Caco-2 (cell line): ENCODE measurements around the gene ATP5ME. TPM values are rescaled to one million over a fixed set of nuclear protein-coding genes. Genes with fewer than 3 reads are reported as not detected.

Experiments used
- BruUV-seq: library from RNA; stranded (reverse); fragments of 400-500 nt; replicated peaks from 2 replicates; lab custom pipeline; 2021; lab: Mats Ljungman, UMichigan
- CTCF ChIA-PET: fragments of 300-600 bp; sonication (Branson Sonifier 250); formaldehyde crosslinking; loops from one replicate; lab custom pipeline; 2022; ENCODE audit warnings: antibody characterized with exemption; lab: Charles Lee
- POLR2A ChIA-PET: fragments of 300-600 bp; sonication (Branson Sonifier 250); formaldehyde crosslinking; loops from one replicate; lab custom pipeline; 2022; ENCODE audit warnings: antibody characterized with exemption; lab: Charles Lee
- DNase-seq, 2 experiments: peaks; one replicate each; pipeline versions ENCODE4 v3.0.0 to v3.0.0-alpha.2; 2020 to 2022
- H3K27me3 ChIP-seq: replicated peaks from 2 replicates; pipeline ENCODE4 v1.6.0; 2011; ENCODE audit warnings: low read length; ENCODE audit not compliant: control insufficient read depth, insufficient read depth
- H3K36me3 ChIP-seq: 2 replicates; pipeline ENCODE4 v1.5.1; 2011; ENCODE audit warnings: low read length; ENCODE audit not compliant: control insufficient read depth, insufficient read depth
- H3K4me1 ChIP-seq: fragments of 250-450 bp; sonication (Bioruptor Pico); 2 replicates; pipeline ENCODE4 v1.5.1; 2020; ENCODE audit warnings: mild to moderate bottlenecking
- H3K4me3 ChIP-seq: 2 replicates; pipeline ENCODE4 v1.5.1; 2011; ENCODE audit warnings: low read depth, mild to moderate bottlenecking, control low read depth, low read length
- H3K9me3 ChIP-seq: fragments of 250-450 bp; sonication (Bioruptor Pico); 2 replicates; pipeline ENCODE4 v1.5.1; 2020; ENCODE audit warnings: mild to moderate bottlenecking, moderate library complexity
- H3K27ac Mint-ChIP-seq: one replicate; pipeline ENCODE4 v1.8.0; 2022; ENCODE audit warnings: mixed read lengths; ENCODE audit not compliant: unreplicated experiment
- H3K27me3 Mint-ChIP-seq: one replicate; pipeline ENCODE4 v1.8.0; 2022; ENCODE audit warnings: mixed read lengths; ENCODE audit not compliant: insufficient read depth, unreplicated experiment
- H3K36me3 Mint-ChIP-seq: one replicate; pipeline ENCODE4 v1.8.0; 2022; ENCODE audit warnings: mild to moderate bottlenecking, mixed read lengths; ENCODE audit not compliant: insufficient read depth, unreplicated experiment
- H3K4me1 Mint-ChIP-seq: one replicate; pipeline ENCODE4 v1.8.0; 2022; ENCODE audit warnings: low read depth, mixed read lengths; ENCODE audit not compliant: unreplicated experiment
- H3K4me3 Mint-ChIP-seq: one replicate; pipeline ENCODE4 v1.8.0; 2022; ENCODE audit warnings: mild to moderate bottlenecking, moderate library complexity, mixed read lengths; ENCODE audit not compliant: unreplicated experiment
- H3K9me3 Mint-ChIP-seq: one replicate; pipeline ENCODE4 v1.8.0; 2022; ENCODE audit warnings: mixed read lengths; ENCODE audit not compliant: unreplicated experiment
- intact Hi-C: fragments of 100-400 bp; cut with micrococcal nuclease; formaldehyde crosslinking; loops from one replicate; pipeline ENCODE4 v1.10.0; 2022; ENCODE audit not compliant: unreplicated experiment
- total RNA-seq: library from RNA; stranded (reverse); gene quantifications from 2 replicates; pipeline ENCODE4 v1.2.3, GENCODE V29; 2022
- TF ChIP-seq, protein P1 (sequence below), 2 experiments: fragments of 200-600 bp in 1 of 2; IDR thresholded peaks; 1 replicate in 1 of 2; 2 replicates in 1 of 2; pipeline versions ENCODE4 v1.5.1 to v1.8.0; 2011 to 2022; ENCODE audit warnings: antibody characterized with exemption in 1 of 2, control low read depth in 1 of 2, inconsistent platforms in 1 of 2, low read depth in 1 of 2, low read length in 1 of 2, mild to moderate bottlenecking in 1 of 2, moderate library complexity in 1 of 2; ENCODE audit not compliant: insufficient read depth in 1 of 2, severe bottlenecking in 1 of 2, unreplicated experiment in 1 of 2

Gene ATP5ME
- total RNA-seq, 1 experiment from 2014 or later: 244 TPM

- ChIA-PET CTCF (no interaction called here), POLR2A (no interaction called here)
- BruUV-seq: no TSS peak
- no peak overlapping the region for H3K27ac Mint-ChIP-seq
- H3K4me1 Mint-ChIP-seq: no peaks in the 10 kb centered on the region
- peaks cover 1% of the 10 kb centered on the region; the same call in 1 of the 2 replicates for H3K36me3 ChIP-seq
- H3K4me3 ChIP-seq: no peak overlapping the region
- no peak overlapping the region for H3K4me3 Mint-ChIP-seq
- TF ChIP-seq, protein P1, sequence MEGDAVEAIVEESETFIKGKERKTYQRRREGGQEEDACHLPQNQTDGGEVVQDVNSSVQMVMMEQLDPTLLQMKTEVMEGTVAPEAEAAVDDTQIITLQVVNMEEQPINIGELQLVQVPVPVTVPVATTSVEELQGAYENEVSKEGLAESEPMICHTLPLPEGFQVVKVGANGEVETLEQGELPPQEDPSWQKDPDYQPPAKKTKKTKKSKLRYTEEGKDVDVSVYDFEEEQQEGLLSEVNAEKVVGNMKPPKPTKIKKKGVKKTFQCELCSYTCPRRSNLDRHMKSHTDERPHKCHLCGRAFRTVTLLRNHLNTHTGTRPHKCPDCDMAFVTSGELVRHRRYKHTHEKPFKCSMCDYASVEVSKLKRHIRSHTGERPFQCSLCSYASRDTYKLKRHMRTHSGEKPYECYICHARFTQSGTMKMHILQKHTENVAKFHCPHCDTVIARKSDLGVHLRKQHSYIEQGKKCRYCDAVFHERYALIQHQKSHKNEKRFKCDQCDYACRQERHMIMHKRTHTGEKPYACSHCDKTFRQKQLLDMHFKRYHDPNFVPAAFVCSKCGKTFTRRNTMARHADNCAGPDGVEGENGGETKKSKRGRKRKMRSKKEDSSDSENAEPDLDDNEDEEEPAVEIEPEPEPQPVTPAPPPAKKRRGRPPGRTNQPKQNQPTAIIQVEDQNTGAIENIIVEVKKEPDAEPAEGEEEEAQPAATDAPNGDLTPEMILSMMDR (IDR thresholded peaks at IDR 0.05; ENCODE audit: insufficient read depth in 1 of 2, low read depth in 1 of 2, low read length in 1 of 2, severe bottlenecking in 1 of 2, unreplicated experiment in 1 of 2): no peak
- no peaks in the 10 kb centered on the region for H3K9me3 ChIP-seq
- intact Hi-C loops: no loop called here
- H3K4me1 ChIP-seq: no peaks in the 10 kb centered on the region
- no peaks in the 10 kb centered on the region for H3K27me3 ChIP-seq
- no peaks in the 10 kb centered on the region for H3K27me3 Mint-ChIP-seq
- no peak for DNase-seq
- no peaks in the 10 kb centered on the region for H3K9me3 Mint-ChIP-seq
- H3K36me3 Mint-ChIP-seq: peaks cover 14% of the 10 kb centered on the region
Observed at GRCh38 chr4:703336-704197, 29.5 kb upstream of the ATP5ME start.

GRCh38 chr4:702618-703048 is 28.6 kb upstream of the ATP5ME start:
- no peak for DNase-seq
- CTCF ChIA-PET: no interaction called here
- H3K27ac Mint-ChIP-seq: no peak overlapping the region
- H3K9me3 Mint-ChIP-seq: no peaks in the 10 kb centered on the region
- Histone ChIP-seq H3K4me3 (no peak overlapping the region), H3K36me3 (no peaks in the 10 kb centered on the region), H3K27me3 (no peaks in the 10 kb centered on the region), H3K4me1 (no peaks in the 10 kb centered on the region), H3K9me3 (no peaks in the 10 kb centered on the region)
- no peaks in the 10 kb centered on the region for H3K4me1 Mint-ChIP-seq
- H3K4me3 Mint-ChIP-seq: no peak overlapping the region
- H3K27me3 Mint-ChIP-seq: no peaks in the 10 kb centered on the region
- no TSS peak for BruUV-seq
- intact Hi-C loops: no loop called here
- POLR2A ChIA-PET: no interaction called here
- TF ChIP-seq, protein P1 (IDR thresholded peaks at IDR 0.05; ENCODE audit: insufficient read depth in 1 of 2, low read depth in 1 of 2, low read length in 1 of 2, severe bottlenecking in 1 of 2, unreplicated experiment in 1 of 2): no peak
- peaks cover 11% of the 10 kb centered on the region for H3K36me3 Mint-ChIP-seq

- Mint-ChIP-seq H3K36me3 (peaks cover 11% of the 10 kb centered on the region), H3K27me3 (no peaks in the 10 kb centered on the region), H3K27ac (no peak overlapping the region), H3K4me1 (no peaks in the 10 kb centered on the region), H3K9me3 (no peaks in the 10 kb centered on the region), H3K4me3 (no peak overlapping the region)
- BruUV-seq: no TSS peak
- no peaks in the 10 kb centered on the region for H3K36me3 ChIP-seq
- ChIA-PET POLR2A (no interaction called here), CTCF (interaction anchor here (0.8 kb wide), 1 partner anchor 14 kb away, joined by 3 read pairs; no protein-coding TSS in a partner anchor)
- H3K27me3 ChIP-seq: no peaks in the 10 kb centered on the region
- H3K9me3 ChIP-seq: no peaks in the 10 kb centered on the region
- H3K4me1 ChIP-seq: no peaks in the 10 kb centered on the region
- TF ChIP-seq, protein P1 (IDR thresholded peaks at IDR 0.05; ENCODE audit: insufficient read depth in 1 of 2, low read depth in 1 of 2, low read length in 1 of 2, severe bottlenecking in 1 of 2, unreplicated experiment in 1 of 2): no peak
- DNase-seq: no peak
- no peak overlapping the region for H3K4me3 ChIP-seq
- intact Hi-C loops: no loop called here
Observed at GRCh38 chr4:700587-701264, 26.6 kb upstream of the ATP5ME start.
